IPS-NIHi11 (cell line): ENCODE data around the gene STYX.
A peak's percentile ranks its signal among the peaks of the same experiment; 100 is the strongest.

Experiments used
- DNase-seq: peaks from one replicate; pipeline ENCODE4 v3.0.0; 2012; ENCODE audit warnings: mixed read lengths, low spot score

Gene STYX

GRCh38 chr14:52729925-52730708 lies at the start of gene STYX:
STYX (plus strand) TSS chr14:52730166; CDS start chr14:52730475, 309 bp downstream.
- peak; percentile 93 for DNase-seq

GRCh38 chr14:52683985-52684520 lies 45.9 kb upstream of the STYX start:
- DNase-seq = no peak

- DNase-seq = no peak
Observed at GRCh38 chr14:52686176-52686575, 43.8 kb upstream of the STYX start.

GRCh38 chr14:52690983-52691760 lies 38.8 kb upstream of the STYX start:
- DNase-seq = no peak

- no peak for DNase-seq
Observed at GRCh38 chr14:52692248-52692962, 37.6 kb upstream of the STYX start.

- no peak for DNase-seq
Observed at GRCh38 chr14:52693036-52693435, 36.9 kb upstream of the STYX start.

GRCh38 chr14:52693532-52693931 lies 36.4 kb upstream of the STYX start:
- no peak for DNase-seq

- DNase-seq = peak; percentile 17
Observed at GRCh38 chr14:52694761-52695480, 35.0 kb upstream of the STYX start.

GRCh38 chr14:52695481-52696091 lies 34.4 kb upstream of the STYX start, which contains the start of gene ERO1A:
ERO1A (minus strand) TSS chr14:52695558; CDS start chr14:52695481, 77 bp downstream.
- peak; percentile 80 for DNase-seq

- no peak for DNase-seq
Observed at GRCh38 chr14:52700701-52701172, 29.2 kb upstream of the STYX start.

GRCh38 chr14:52701223-52701622 lies 28.7 kb upstream of the STYX start:
- no peak for DNase-seq

GRCh38 chr14:52703225-52703624 lies 26.7 kb upstream of the STYX start:
- DNase-seq = no peak

GRCh38 chr14:52703664-52704063 lies 26.3 kb upstream of the STYX start:
- no peak for DNase-seq

- DNase-seq = peak; percentile 20
Observed at GRCh38 chr14:52706286-52706685, 23.7 kb upstream of the STYX start.

GRCh38 chr14:52706724-52707706 lies 23.0 kb upstream of the STYX start, which contains the start of gene PSMC6:
PSMC6 (plus strand) TSS chr14:52707200; CDS start chr14:52707220, 20 bp downstream.
- DNase-seq = peak; percentile 96

GRCh38 chr14:52711666-52712065 lies 18.3 kb upstream of the STYX start:
- DNase-seq = no peak

- DNase-seq = no peak
Observed at GRCh38 chr14:52716155-52716554, 13.8 kb upstream of the STYX start.

- DNase-seq = no peak
Observed at GRCh38 chr14:52723514-52724359, 6.2 kb upstream of the STYX start.

- DNase-seq = no peak
Observed at GRCh38 chr14:52724360-52724644, 5.7 kb upstream of the STYX start.
